ENCODE measurements around the gene NBDY.

NBDY gene

GRCh38 chrX:56733459-56734046 lies 4.5 kb downstream of the NBDY start:
- Histone ChIP-seq H3K36me3 (ENCODE audit: control insufficient read depth, insufficient read depth, low read length) (no peaks in the 10 kb centered on the region; the same call in 1 of the 2 replicates), H3K27me3 (replicated peaks; ENCODE audit: control insufficient read depth, insufficient read depth, low read length) (no peaks in the 10 kb centered on the region), H3K4me3 (replicated peaks; ENCODE audit: low read depth, low read length) (no peak overlapping the region)
- no peak for DNase-seq (ENCODE audit: extremely low read depth, insufficient read length)
- TF ChIP-seq CTCF (IDR thresholded peaks at IDR 0.05; ENCODE audit: insufficient read depth, low read length, poor library complexity, severe bottlenecking), result peak; percentile 71

- TF ChIP-seq CTCF (IDR thresholded peaks at IDR 0.05; ENCODE audit: insufficient read depth, low read length, poor library complexity, severe bottlenecking), result no peak
- no peak for DNase-seq (ENCODE audit: extremely low read depth, insufficient read length)
- H3K36me3 ChIP-seq (ENCODE audit: control insufficient read depth, insufficient read depth, low read length), result no peaks in the 10 kb centered on the region; the same call in 1 of the 2 replicates
- no peak overlapping the region for H3K4me3 ChIP-seq (replicated peaks; ENCODE audit: low read depth, low read length)
- no peaks in the 10 kb centered on the region for H3K27me3 ChIP-seq (replicated peaks; ENCODE audit: control insufficient read depth, insufficient read depth, low read length)
Measured at GRCh38 chrX:56736219-56736618, 7.2 kb downstream of the NBDY start.

DNA sequence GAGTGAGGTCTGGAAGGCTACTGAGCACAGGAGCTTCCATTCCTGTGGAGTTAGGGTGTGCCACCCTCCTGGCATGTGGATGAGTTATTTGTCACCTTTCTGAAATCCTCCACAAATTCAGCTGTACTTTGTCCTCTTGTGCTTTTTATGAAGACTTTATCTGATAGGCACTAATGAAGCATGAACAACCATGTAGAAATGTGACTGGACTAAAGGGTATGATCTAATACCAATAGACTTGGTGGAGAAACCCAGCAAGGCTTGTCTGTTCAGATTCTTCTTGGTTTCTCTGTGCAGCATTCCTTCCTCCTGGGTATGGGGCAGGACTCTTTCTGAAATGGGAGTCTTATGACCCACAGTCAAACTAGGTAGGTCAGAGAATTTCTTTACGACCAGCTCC lies 9.6 kb downstream of the NBDY start:
- no peaks in the 10 kb centered on the region; the same call in 1 of the 2 replicates for H3K36me3 ChIP-seq (ENCODE audit: control insufficient read depth, insufficient read depth, low read length)
- no peaks in the 10 kb centered on the region for H3K27me3 ChIP-seq (replicated peaks; ENCODE audit: control insufficient read depth, insufficient read depth, low read length)
- no peak for DNase-seq (ENCODE audit: extremely low read depth, insufficient read length)
- no peak overlapping the region for H3K4me3 ChIP-seq (replicated peaks; ENCODE audit: low read depth, low read length)
- no peak for TF ChIP-seq CTCF (IDR thresholded peaks at IDR 0.05; ENCODE audit: insufficient read depth, low read length, poor library complexity, severe bottlenecking)

- no peak overlapping the region for H3K4me3 ChIP-seq (replicated peaks; ENCODE audit: low read depth, low read length)
- H3K27me3 ChIP-seq (replicated peaks; ENCODE audit: control insufficient read depth, insufficient read depth, low read length), result no peaks in the 10 kb centered on the region
- TF ChIP-seq CTCF (IDR thresholded peaks at IDR 0.05; ENCODE audit: insufficient read depth, low read length, poor library complexity, severe bottlenecking), result no peak
- DNase-seq (ENCODE audit: extremely low read depth, insufficient read length), result no peak
- no peaks in the 10 kb centered on the region for H3K36me3 ChIP-seq (ENCODE audit: control insufficient read depth, insufficient read depth, low read length)
Measured at GRCh38 chrX:56744996-56745395, 16.0 kb downstream of the NBDY start.

GRCh38 chrX:56746996-56747395 lies 18.0 kb downstream of the NBDY start:
- Histone ChIP-seq H3K36me3 (ENCODE audit: control insufficient read depth, insufficient read depth, low read length) (no peaks in the 10 kb centered on the region), H3K4me3 (replicated peaks; ENCODE audit: low read depth, low read length) (no peak overlapping the region), H3K27me3 (replicated peaks; ENCODE audit: control insufficient read depth, insufficient read depth, low read length) (no peaks in the 10 kb centered on the region)
- no peak for DNase-seq (ENCODE audit: extremely low read depth, insufficient read length)
- no peak for TF ChIP-seq CTCF (IDR thresholded peaks at IDR 0.05; ENCODE audit: insufficient read depth, low read length, poor library complexity, severe bottlenecking)

DNA sequence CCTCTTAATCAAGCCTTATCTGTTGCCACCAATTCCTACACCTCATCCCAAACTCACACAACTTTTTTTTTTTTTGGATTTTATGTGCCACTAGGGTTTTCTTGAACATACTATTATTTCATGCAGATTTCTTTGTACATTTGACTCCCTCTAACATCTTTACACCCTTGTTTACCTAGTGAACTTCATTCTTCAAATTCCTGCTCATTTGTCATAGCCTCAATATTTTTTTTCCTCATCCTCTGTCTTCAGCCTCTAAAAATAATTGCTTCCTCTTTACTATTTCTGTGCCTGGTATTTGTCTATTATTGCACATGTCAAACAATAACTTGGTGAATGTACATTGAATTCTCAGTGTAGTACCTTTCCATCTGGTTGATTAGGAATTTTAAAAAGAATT lies 22.0 kb downstream of the NBDY start:
- Histone ChIP-seq H3K4me3 (replicated peaks; ENCODE audit: low read depth, low read length) (no peak overlapping the region), H3K36me3 (ENCODE audit: control insufficient read depth, insufficient read depth, low read length) (no peaks in the 10 kb centered on the region), H3K27me3 (replicated peaks; ENCODE audit: control insufficient read depth, insufficient read depth, low read length) (no peaks in the 10 kb centered on the region)
- no peak for DNase-seq (ENCODE audit: extremely low read depth, insufficient read length)
- no peak for TF ChIP-seq CTCF (IDR thresholded peaks at IDR 0.05; ENCODE audit: insufficient read depth, low read length, poor library complexity, severe bottlenecking)
